ENCODE data around the gene MOB3C.
A peak's percentile ranks its signal among the peaks of the same experiment; 100 is the strongest.

The MOB3C gene

GRCh38 chr1:46607345-46608130 lies 9.1 kb downstream of the MOB3C start:
- Histone ChIP-seq H3K27me3 (ENCODE audit: control insufficient read depth in 2 of 2, insufficient read depth in 2 of 2, low read length in 2 of 2) (no peaks in the 10 kb centered on the region), H3K4me3 (ENCODE audit: low read length in 2 of 2) (no peak overlapping the region), H3K9ac (ENCODE audit: low read depth in 1 of 2, low read length in 2 of 2) (no peak overlapping the region), H3K36me3 (ENCODE audit: control insufficient read depth in 2 of 2, insufficient read depth in 2 of 2, low read length in 2 of 2) (peaks cover 23 to 25% of the 10 kb centered on the region in 2 donors), H3K4me1 (ENCODE audit: control insufficient read depth in 2 of 2, insufficient read depth in 2 of 2, low read length in 2 of 2) (peaks cover 12 to 17% of the 10 kb centered on the region in 2 donors), H3K27ac (ENCODE audit: low read depth in 2 of 2, low read length in 2 of 2) (no peak overlapping the region), H3K9me3 (ENCODE audit: control insufficient read depth in 2 of 2, low read length in 2 of 2) (no peaks in the 10 kb centered on the region)

DNA sequence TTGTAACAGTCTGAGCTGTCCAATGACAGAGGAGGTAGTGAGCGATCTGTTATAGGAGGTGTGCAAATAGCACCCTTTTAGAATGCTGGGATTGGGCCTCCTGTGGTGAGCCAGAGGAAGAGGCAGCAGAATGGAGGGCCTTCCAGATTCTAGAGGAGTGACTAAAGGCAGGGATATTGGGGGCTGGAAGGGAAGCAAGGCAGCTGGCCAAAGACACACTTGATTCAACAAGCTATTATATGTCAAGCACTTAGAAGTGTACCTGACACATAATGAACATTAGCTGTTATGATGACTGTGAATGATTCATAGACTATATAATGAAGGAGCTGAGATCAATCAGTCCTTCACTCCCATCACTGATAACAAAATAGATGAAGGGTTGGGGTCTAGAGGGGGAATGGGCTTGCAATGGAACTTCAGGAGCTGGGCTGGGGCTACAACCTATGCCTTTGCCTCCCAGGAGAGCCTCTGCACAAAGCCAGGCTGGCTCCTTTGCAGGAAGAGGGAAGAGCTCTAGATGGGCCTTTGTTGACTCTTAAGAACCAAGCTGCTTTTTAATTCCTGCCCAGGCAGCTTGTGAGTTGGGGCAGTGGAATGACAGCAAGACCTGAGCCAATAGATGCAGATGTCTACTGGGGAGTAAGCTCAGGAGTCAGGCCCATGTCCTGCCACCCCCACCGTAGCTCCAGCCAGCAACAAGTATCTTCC lies 10.2 kb downstream of the MOB3C start:
- Histone ChIP-seq H3K9ac (ENCODE audit: low read depth in 1 of 2, low read length in 2 of 2) (no peak overlapping the region), H3K4me1 (ENCODE audit: control insufficient read depth in 2 of 2, insufficient read depth in 2 of 2, low read length in 2 of 2) (peaks cover 12 to 16% of the 10 kb centered on the region in 2 donors), H3K4me3 (ENCODE audit: low read length in 2 of 2) (no peak overlapping the region), H3K27ac (ENCODE audit: low read depth in 2 of 2, low read length in 2 of 2) (no peak overlapping the region), H3K36me3 (ENCODE audit: control insufficient read depth in 2 of 2, insufficient read depth in 2 of 2, low read length in 2 of 2) (peaks cover 23 to 25% of the 10 kb centered on the region in 2 donors), H3K27me3 (ENCODE audit: control insufficient read depth in 2 of 2, insufficient read depth in 2 of 2, low read length in 2 of 2) (no peaks in the 10 kb centered on the region), H3K9me3 (ENCODE audit: control insufficient read depth in 2 of 2, low read length in 2 of 2) (no peaks in the 10 kb centered on the region)

DNA sequence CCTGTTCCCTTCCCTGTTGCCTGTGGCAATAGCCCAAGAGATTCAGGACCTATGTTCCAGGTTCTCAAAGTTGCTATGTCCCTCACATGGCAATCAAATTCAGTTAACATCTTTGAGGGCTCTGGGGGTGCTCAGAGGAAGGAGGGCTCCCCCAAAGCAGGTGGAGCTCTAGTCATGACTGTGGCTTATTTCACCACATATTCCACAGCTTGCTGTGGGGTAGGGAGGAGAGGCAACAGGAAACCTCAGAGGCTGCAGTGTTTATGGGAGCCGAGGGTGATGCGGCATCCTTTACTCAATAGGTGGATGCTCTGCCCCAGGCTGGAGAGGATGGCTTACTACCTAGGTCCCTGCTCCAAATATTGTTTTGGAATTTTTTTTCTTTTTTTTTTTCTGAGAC lies 11.4 kb downstream of the MOB3C start:
- H3K9ac ChIP-seq (ENCODE audit: low read depth in 1 of 2, low read length in 2 of 2): no peak overlapping the region
- no peak overlapping the region for H3K4me3 ChIP-seq (ENCODE audit: low read length in 2 of 2)
- peaks cover 22 to 25% of the 10 kb centered on the region in 2 donors for H3K36me3 ChIP-seq (ENCODE audit: control insufficient read depth in 2 of 2, insufficient read depth in 2 of 2, low read length in 2 of 2)
- no peaks in the 10 kb centered on the region for H3K9me3 ChIP-seq (ENCODE audit: control insufficient read depth in 2 of 2, low read length in 2 of 2)
- H3K4me1 ChIP-seq (ENCODE audit: control insufficient read depth in 2 of 2, insufficient read depth in 2 of 2, low read length in 2 of 2): peaks cover 12 to 16% of the 10 kb centered on the region in 2 donors
- no peaks in the 10 kb centered on the region for H3K27me3 ChIP-seq (ENCODE audit: control insufficient read depth in 2 of 2, insufficient read depth in 2 of 2, low read length in 2 of 2)
- no peak overlapping the region for H3K27ac ChIP-seq (ENCODE audit: low read depth in 2 of 2, low read length in 2 of 2)

- H3K9ac ChIP-seq (ENCODE audit: low read depth in 1 of 2, low read length in 2 of 2): peak within 1 kb of the TSS; percentile 94 to 98
These were observed 12.6 kb downstream of the MOB3C start, which contains the start of gene MKNK1 for GRCh38 chr1:46603858-46604549. Gene MKNK1 (minus strand): TSS chr1:46604268. CDS start chr1:46583327, 20,941 bp downstream.

GRCh38 chr1:46603481-46603857 lies 13.1 kb downstream of the MOB3C start:
- no peaks in the 10 kb centered on the region for H3K27me3 ChIP-seq (ENCODE audit: control insufficient read depth in 2 of 2, insufficient read depth in 2 of 2, low read length in 2 of 2)
- H3K4me3 ChIP-seq (ENCODE audit: low read length in 2 of 2): peak overlapping the region; percentile 94 to 98
- H3K9me3 ChIP-seq (ENCODE audit: control insufficient read depth in 2 of 2, low read length in 2 of 2): no peaks in the 10 kb centered on the region
- peaks cover 6 to 8% of the 10 kb centered on the region in 2 donors for H3K36me3 ChIP-seq (ENCODE audit: control insufficient read depth in 2 of 2, insufficient read depth in 2 of 2, low read length in 2 of 2)
- peaks cover 12 to 19% of the 10 kb centered on the region in 2 donors for H3K4me1 ChIP-seq (ENCODE audit: control insufficient read depth in 2 of 2, insufficient read depth in 2 of 2, low read length in 2 of 2)
- peak overlapping the region; percentile 94 to 98 for H3K9ac ChIP-seq (ENCODE audit: low read depth in 1 of 2, low read length in 2 of 2)
- peak overlapping the region in 1 of 2 donors; percentile 84 for H3K27ac ChIP-seq (ENCODE audit: low read depth in 2 of 2, low read length in 2 of 2)

More at GRCh38 chr1:46603858-46604549, 12.6 kb downstream of the MOB3C start, which contains the start of gene MKNK1:
- H3K9me3 ChIP-seq (ENCODE audit: control insufficient read depth in 2 of 2, low read length in 2 of 2): no peaks in the 10 kb centered on the region
- no peaks in the 10 kb centered on the region for H3K27me3 ChIP-seq (ENCODE audit: control insufficient read depth in 2 of 2, insufficient read depth in 2 of 2, low read length in 2 of 2)
- peaks cover 12 to 19% of the 10 kb centered on the region in 2 donors for H3K4me1 ChIP-seq (ENCODE audit: control insufficient read depth in 2 of 2, insufficient read depth in 2 of 2, low read length in 2 of 2)
- peak within 1 kb of the TSS; percentile 94 to 98 for H3K4me3 ChIP-seq (ENCODE audit: low read length in 2 of 2)
- peak within 1 kb of the TSS; percentile 82 to 84 for H3K27ac ChIP-seq (ENCODE audit: low read depth in 2 of 2, low read length in 2 of 2)
- H3K36me3 ChIP-seq (ENCODE audit: control insufficient read depth in 2 of 2, insufficient read depth in 2 of 2, low read length in 2 of 2): peaks cover 11 to 13% of the 10 kb centered on the region in 2 donors

GRCh38 chr1:46601257-46602007 lies 15.2 kb downstream of the MOB3C start:
- H3K27me3 ChIP-seq (ENCODE audit: control insufficient read depth in 2 of 2, insufficient read depth in 2 of 2, low read length in 2 of 2): no peaks in the 10 kb centered on the region
- H3K4me3 ChIP-seq (ENCODE audit: low read length in 2 of 2): no peak overlapping the region
- H3K9me3 ChIP-seq (ENCODE audit: control insufficient read depth in 2 of 2, low read length in 2 of 2): no peaks in the 10 kb centered on the region
- peaks cover 0 to 4% of the 10 kb centered on the region in 2 donors for H3K36me3 ChIP-seq (ENCODE audit: control insufficient read depth in 2 of 2, insufficient read depth in 2 of 2, low read length in 2 of 2)
- H3K27ac ChIP-seq (ENCODE audit: low read depth in 2 of 2, low read length in 2 of 2): no peak overlapping the region
- peaks cover 12 to 19% of the 10 kb centered on the region in 2 donors for H3K4me1 ChIP-seq (ENCODE audit: control insufficient read depth in 2 of 2, insufficient read depth in 2 of 2, low read length in 2 of 2)
- no peak overlapping the region for H3K9ac ChIP-seq (ENCODE audit: low read depth in 1 of 2, low read length in 2 of 2)

- H3K36me3 ChIP-seq (ENCODE audit: control insufficient read depth in 2 of 2, insufficient read depth in 2 of 2, low read length in 2 of 2): peaks cover 0 to 4% of the 10 kb centered on the region in 2 donors
- peaks cover 7 to 15% of the 10 kb centered on the region in 2 donors for H3K4me1 ChIP-seq (ENCODE audit: control insufficient read depth in 2 of 2, insufficient read depth in 2 of 2, low read length in 2 of 2)
- no peak overlapping the region for H3K27ac ChIP-seq (ENCODE audit: low read depth in 2 of 2, low read length in 2 of 2)
- no peaks in the 10 kb centered on the region for H3K9me3 ChIP-seq (ENCODE audit: control insufficient read depth in 2 of 2, low read length in 2 of 2)
- H3K27me3 ChIP-seq (ENCODE audit: control insufficient read depth in 2 of 2, insufficient read depth in 2 of 2, low read length in 2 of 2): no peaks in the 10 kb centered on the region
- no peak overlapping the region for H3K9ac ChIP-seq (ENCODE audit: low read depth in 1 of 2, low read length in 2 of 2)
- H3K4me3 ChIP-seq (ENCODE audit: low read length in 2 of 2): no peak overlapping the region
These were observed 17.3 kb downstream of the MOB3C start for GRCh38 chr1:46599059-46599970.

DNA sequence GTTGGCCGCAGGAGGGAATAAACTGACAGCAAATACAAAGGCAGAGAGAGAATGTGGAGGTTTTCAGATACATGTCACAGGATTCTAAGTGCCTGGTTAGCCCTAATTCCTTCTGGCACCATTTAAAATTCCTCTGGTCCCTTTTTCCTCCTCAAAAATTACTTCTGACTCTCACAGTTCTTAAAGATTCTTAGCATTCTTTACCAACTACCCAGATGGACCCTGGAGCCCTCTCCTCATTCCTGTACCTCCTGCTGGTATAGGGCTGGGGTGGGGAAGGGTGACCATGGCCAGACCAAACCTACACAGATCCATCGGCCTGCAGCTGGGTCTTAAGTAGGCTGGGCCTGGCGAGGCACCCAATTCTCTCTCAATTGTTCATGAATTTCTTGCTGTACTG lies 19.8 kb downstream of the MOB3C start:
- no peak overlapping the region for H3K27ac ChIP-seq (ENCODE audit: low read depth in 2 of 2, low read length in 2 of 2)
- no peak overlapping the region for H3K9ac ChIP-seq (ENCODE audit: low read depth in 1 of 2, low read length in 2 of 2)
- no peaks in the 10 kb centered on the region for H3K27me3 ChIP-seq (ENCODE audit: control insufficient read depth in 2 of 2, insufficient read depth in 2 of 2, low read length in 2 of 2)
- no peak overlapping the region for H3K4me3 ChIP-seq (ENCODE audit: low read length in 2 of 2)
- no peaks in the 10 kb centered on the region for H3K9me3 ChIP-seq (ENCODE audit: control insufficient read depth in 2 of 2, low read length in 2 of 2)
- H3K36me3 ChIP-seq (ENCODE audit: control insufficient read depth in 2 of 2, insufficient read depth in 2 of 2, low read length in 2 of 2): peaks cover 17 to 18% of the 10 kb centered on the region in 2 donors
- peaks cover 4 to 5% of the 10 kb centered on the region in 2 donors for H3K4me1 ChIP-seq (ENCODE audit: control insufficient read depth in 2 of 2, insufficient read depth in 2 of 2, low read length in 2 of 2)

GRCh38 chr1:46596036-46596435 lies 20.6 kb downstream of the MOB3C start:
- no peak overlapping the region for H3K9ac ChIP-seq (ENCODE audit: low read depth in 1 of 2, low read length in 2 of 2)
- no peak overlapping the region for H3K4me3 ChIP-seq (ENCODE audit: low read length in 2 of 2)
- peak overlapping the region in 1 of 2 donors; percentile 12 for H3K27ac ChIP-seq (ENCODE audit: low read depth in 2 of 2, low read length in 2 of 2)
- H3K36me3 ChIP-seq (ENCODE audit: control insufficient read depth in 2 of 2, insufficient read depth in 2 of 2, low read length in 2 of 2): peaks cover 26% of the 10 kb centered on the region in 2 donors
- H3K4me1 ChIP-seq (ENCODE audit: control insufficient read depth in 2 of 2, insufficient read depth in 2 of 2, low read length in 2 of 2): peaks cover 0 to 3% of the 10 kb centered on the region in 2 donors
- no peaks in the 10 kb centered on the region for H3K9me3 ChIP-seq (ENCODE audit: control insufficient read depth in 2 of 2, low read length in 2 of 2)
- H3K27me3 ChIP-seq (ENCODE audit: control insufficient read depth in 2 of 2, insufficient read depth in 2 of 2, low read length in 2 of 2): no peaks in the 10 kb centered on the region
